SU-DHL-6 (cell line): ENCODE results near the gene CSRNP2.

Experiments used
- H2AFZ ChIP-seq: fragments of 200-600 bp; sonication (generic); 2 replicates; pipeline ENCODE4 v1.6.1; 2014; ENCODE audit warnings: low read depth, mild to moderate bottlenecking, moderate library complexity, mixed read lengths, antibody characterized with exemption, low read length; ENCODE audit not compliant: severe bottlenecking
- H3F3A ChIP-seq: fragments of 200-600 bp; shearing (Covaris generic); 2 replicates; pipeline ENCODE4 v1.6.0; 2016; ENCODE audit warnings: antibody characterized with exemption, mild to moderate bottlenecking; ENCODE audit not compliant: insufficient read depth
- H3K27ac ChIP-seq: fragments of 200-600 bp; sonication (generic); 2 replicates; pipeline ENCODE4 v1.5.1; 2016; ENCODE audit warnings: low read depth, mild to moderate bottlenecking, low read length, moderate library complexity, mixed read lengths
- H3K27me3 ChIP-seq: fragments of 200-600 bp; sonication (generic), shearing (Covaris generic); 2 replicates; pipeline ENCODE4 v1.6.0; 2014; ENCODE audit warnings: mild to moderate bottlenecking, low read length
- H3K36me3 ChIP-seq: fragments of 200-600 bp; sonication (generic); 2 replicates; pipeline ENCODE4 v1.6.1; 2014; ENCODE audit warnings: mild to moderate bottlenecking, low read length, mixed read lengths
- H3K4me2 ChIP-seq: fragments of 300-600, 200-600 bp; shearing (Covaris generic), sonication (generic); 2 replicates; pipeline ENCODE4 v1.6.0; 2014; ENCODE audit warnings: low read length, low read depth, mild to moderate bottlenecking; ENCODE audit not compliant: poor library complexity, severe bottlenecking
- H3K4me3 ChIP-seq: fragments of 200-600 bp; sonication (generic); 2 replicates; pipeline ENCODE4 v1.5.1; 2014; ENCODE audit warnings: antibody characterized with exemption, low read length, mild to moderate bottlenecking, mixed read lengths; ENCODE audit not compliant: insufficient read depth, poor library complexity, severe bottlenecking
- H3K79me2 ChIP-seq: fragments of 200-600 bp; sonication (generic); 2 replicates; pipeline ENCODE4 v1.6.1; 2014; ENCODE audit warnings: mild to moderate bottlenecking, low read length, moderate library complexity; ENCODE audit not compliant: insufficient read depth
- H3K9ac ChIP-seq: fragments of 200-600 bp; sonication (generic); 2 replicates; pipeline ENCODE4 v1.7.0; 2014; ENCODE audit warnings: mild to moderate bottlenecking, low read length
- H3K9me2 ChIP-seq: fragments of 200-600 bp; sonication (generic); replicated peaks from 2 replicates; pipeline ENCODE4 v1.6.1; 2014; ENCODE audit warnings: low read length; ENCODE audit not compliant: insufficient read depth
- H3K9me3 ChIP-seq: fragments of 200-600 bp; sonication (generic); 2 replicates; pipeline ENCODE4 v1.6.1; 2014; ENCODE audit warnings: low read length, mixed read lengths; ENCODE audit not compliant: insufficient read depth
- H4K20me1 ChIP-seq: fragments of 200-600 bp; sonication (generic); 2 replicates; pipeline ENCODE4 v1.6.1; 2014; ENCODE audit warnings: low read depth, mild to moderate bottlenecking, antibody characterized with exemption, low read length, moderate library complexity, mixed read lengths
- EZH2phosphoT487 ChIP-seq: fragments of 200-600 bp; sonication (generic), shearing (Covaris generic); conservative IDR thresholded peaks from 2 replicates; pipeline ENCODE4 v1.6.1; 2018; ENCODE audit warnings: mild to moderate bottlenecking, antibody characterized with exemption, low read length, moderate library complexity, mixed read lengths
- TF ChIP-seq, protein P1 (sequence below): fragments of 200-600 bp; sonication (generic); IDR thresholded peaks from one replicate; pipeline ENCODE4 v1.5.1; 2017; ENCODE audit warnings: antibody characterized with exemption, mild to moderate bottlenecking, low read length, moderate library complexity; ENCODE audit not compliant: insufficient read depth, poor library complexity, severe bottlenecking

The CSRNP2 gene

DNA sequence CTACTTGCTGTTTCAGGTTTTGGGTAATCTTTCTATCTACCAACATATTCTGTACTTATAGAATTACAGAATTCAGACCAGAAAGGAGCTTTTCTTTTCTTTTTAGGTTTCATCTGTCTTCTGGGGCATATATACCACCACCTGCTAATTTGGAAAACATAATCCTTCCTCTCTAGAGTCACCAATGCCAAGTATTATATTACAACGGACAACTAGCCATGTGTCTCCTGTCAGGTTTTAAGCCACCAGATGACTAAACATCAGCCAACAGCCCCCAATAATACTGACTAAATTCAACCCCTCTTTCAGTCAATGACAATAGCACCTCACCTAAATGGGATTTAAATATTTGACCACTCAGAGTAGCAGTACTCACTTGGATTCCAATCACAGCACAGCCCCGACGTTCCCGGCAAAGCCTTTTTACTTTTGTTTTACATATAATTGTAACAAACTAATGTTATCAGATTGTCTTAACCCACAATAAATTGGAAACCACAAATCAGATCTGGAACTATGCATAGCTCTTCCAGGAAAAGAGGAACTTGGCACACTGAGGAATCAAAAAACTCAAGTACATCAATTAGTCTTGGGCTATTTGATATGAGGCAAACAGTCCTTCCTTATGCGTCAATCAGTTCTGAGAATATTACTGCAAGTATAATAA is 70.7 kb downstream of the CSRNP2 start:
- Histone ChIP-seq H4K20me1 (no peaks in the 10 kb centered on the region), H3K4me2 (no peak overlapping the region), H3K9me2 (no peaks in the 10 kb centered on the region), H3K9ac (no peak overlapping the region), H3F3A (no peaks in the 10 kb centered on the region), H3K4me3 (no peak overlapping the region), H3K9me3 (no peaks in the 10 kb centered on the region), H3K36me3 (no peaks in the 10 kb centered on the region), H3K27me3 (no peaks in the 10 kb centered on the region), H2AFZ (no peak overlapping the region), H3K27ac (no peak overlapping the region), H3K79me2 (peaks cover 35% of the 10 kb centered on the region)
- no peak for TF ChIP-seq EZH2phosphoT487
- TF ChIP-seq, protein P1, sequence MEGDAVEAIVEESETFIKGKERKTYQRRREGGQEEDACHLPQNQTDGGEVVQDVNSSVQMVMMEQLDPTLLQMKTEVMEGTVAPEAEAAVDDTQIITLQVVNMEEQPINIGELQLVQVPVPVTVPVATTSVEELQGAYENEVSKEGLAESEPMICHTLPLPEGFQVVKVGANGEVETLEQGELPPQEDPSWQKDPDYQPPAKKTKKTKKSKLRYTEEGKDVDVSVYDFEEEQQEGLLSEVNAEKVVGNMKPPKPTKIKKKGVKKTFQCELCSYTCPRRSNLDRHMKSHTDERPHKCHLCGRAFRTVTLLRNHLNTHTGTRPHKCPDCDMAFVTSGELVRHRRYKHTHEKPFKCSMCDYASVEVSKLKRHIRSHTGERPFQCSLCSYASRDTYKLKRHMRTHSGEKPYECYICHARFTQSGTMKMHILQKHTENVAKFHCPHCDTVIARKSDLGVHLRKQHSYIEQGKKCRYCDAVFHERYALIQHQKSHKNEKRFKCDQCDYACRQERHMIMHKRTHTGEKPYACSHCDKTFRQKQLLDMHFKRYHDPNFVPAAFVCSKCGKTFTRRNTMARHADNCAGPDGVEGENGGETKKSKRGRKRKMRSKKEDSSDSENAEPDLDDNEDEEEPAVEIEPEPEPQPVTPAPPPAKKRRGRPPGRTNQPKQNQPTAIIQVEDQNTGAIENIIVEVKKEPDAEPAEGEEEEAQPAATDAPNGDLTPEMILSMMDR: no peak

DNA sequence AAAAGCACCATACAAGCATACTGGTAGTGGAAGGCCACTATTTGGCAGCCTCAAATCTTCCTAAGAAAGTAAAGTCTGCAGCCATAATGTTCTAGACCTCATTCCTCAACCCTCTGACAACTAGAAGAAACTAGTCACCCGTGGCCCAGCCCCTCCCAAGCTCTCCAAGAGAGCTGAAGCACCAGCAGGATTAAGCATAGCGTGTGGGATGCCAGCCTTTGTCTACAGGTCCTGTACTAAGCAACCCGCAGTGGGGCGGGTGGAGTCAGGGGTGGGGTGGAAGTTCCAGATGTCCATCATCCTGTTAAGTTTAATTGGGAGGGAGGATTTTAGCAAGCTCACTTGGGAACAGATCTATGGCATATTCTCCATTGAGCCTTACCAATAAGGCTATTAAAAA is 71.4 kb downstream of the CSRNP2 start:
- H3K27me3 ChIP-seq: no peaks in the 10 kb centered on the region

More for the DNA sequence above, 71.4 kb downstream of the CSRNP2 start:
- H3K79me2 ChIP-seq: peaks cover 29% of the 10 kb centered on the region; the same call in 1 of the 2 replicates
- no peak overlapping the region for H2AFZ ChIP-seq
- no peak overlapping the region for H3K9ac ChIP-seq
- no peak overlapping the region for H3K4me3 ChIP-seq
- H3K9me2 ChIP-seq: no peaks in the 10 kb centered on the region
- no peak overlapping the region for H3K4me2 ChIP-seq
- H4K20me1 ChIP-seq: no peaks in the 10 kb centered on the region
- no peaks in the 10 kb centered on the region for H3K9me3 ChIP-seq
- H3F3A ChIP-seq: no peaks in the 10 kb centered on the region
- TF ChIP-seq EZH2phosphoT487: no peak
- TF ChIP-seq, protein P1: no peak
- no peak overlapping the region for H3K27ac ChIP-seq
- H3K36me3 ChIP-seq: no peaks in the 10 kb centered on the region
